Measurements from ENCODE around the gene EHD1.

DNA sequence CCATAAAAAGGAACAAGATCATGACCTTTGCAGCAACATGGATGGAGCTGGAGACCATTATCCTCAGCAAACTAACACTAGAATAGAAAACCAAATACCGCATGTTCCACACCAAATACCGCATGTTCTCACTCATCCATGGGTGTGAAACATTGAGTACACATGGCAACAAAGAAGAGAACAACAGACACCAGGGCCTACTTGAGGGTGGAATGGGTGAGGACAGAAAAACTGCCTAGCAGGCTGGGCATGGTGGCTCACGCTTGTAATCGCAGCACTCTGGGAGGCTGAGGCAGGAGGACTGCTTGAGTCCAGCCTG lies 12.3 kb downstream of the EHD1 start:
- TF ChIP-seq, protein P1, sequence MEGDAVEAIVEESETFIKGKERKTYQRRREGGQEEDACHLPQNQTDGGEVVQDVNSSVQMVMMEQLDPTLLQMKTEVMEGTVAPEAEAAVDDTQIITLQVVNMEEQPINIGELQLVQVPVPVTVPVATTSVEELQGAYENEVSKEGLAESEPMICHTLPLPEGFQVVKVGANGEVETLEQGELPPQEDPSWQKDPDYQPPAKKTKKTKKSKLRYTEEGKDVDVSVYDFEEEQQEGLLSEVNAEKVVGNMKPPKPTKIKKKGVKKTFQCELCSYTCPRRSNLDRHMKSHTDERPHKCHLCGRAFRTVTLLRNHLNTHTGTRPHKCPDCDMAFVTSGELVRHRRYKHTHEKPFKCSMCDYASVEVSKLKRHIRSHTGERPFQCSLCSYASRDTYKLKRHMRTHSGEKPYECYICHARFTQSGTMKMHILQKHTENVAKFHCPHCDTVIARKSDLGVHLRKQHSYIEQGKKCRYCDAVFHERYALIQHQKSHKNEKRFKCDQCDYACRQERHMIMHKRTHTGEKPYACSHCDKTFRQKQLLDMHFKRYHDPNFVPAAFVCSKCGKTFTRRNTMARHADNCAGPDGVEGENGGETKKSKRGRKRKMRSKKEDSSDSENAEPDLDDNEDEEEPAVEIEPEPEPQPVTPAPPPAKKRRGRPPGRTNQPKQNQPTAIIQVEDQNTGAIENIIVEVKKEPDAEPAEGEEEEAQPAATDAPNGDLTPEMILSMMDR (IDR thresholded peaks at IDR 0.05) = no peak
- no peak for TF ChIP-seq POLR2A (IDR thresholded peaks at IDR 0.05)

Data from testis (tissue), 2 donors.